Natural killer cell (primary cell): ENCODE data around the gene PSRC1. TPM values are rescaled to one million over a fixed set of nuclear protein-coding genes. Genes with fewer than 3 reads are reported as not detected.

Source experiments
- ATAC-seq, 3 donors: fragments of 150-1000 bp in 2 of 3; fragments of 200-7000 bp in 1 of 3; cut with Tn5 transposase; 1 replicate in 1 of 3; 2 replicates in 2 of 3; pipeline ENCODE4 v1.10.0; 2021; ENCODE audit warnings: mild to moderate bottlenecking in 2 of 3, moderate library complexity in 2 of 3
- DNase-seq, 2 donors: peaks; one replicate each; pipeline versions ENCODE4 v3.0.0 to v3.0.0-alpha.2; 2013 to 2021; ENCODE audit warnings: mixed read lengths in 1 of 2
- H3K27ac ChIP-seq: one replicate; pipeline ENCODE4 v1.5.1; 2013; ENCODE audit warnings: mild to moderate bottlenecking, low read length
- H3K27me3 ChIP-seq: one replicate; pipeline ENCODE4 v1.6.1; 2013; ENCODE audit warnings: low read length; ENCODE audit not compliant: control insufficient read depth, insufficient read depth
- H3K36me3 ChIP-seq: one replicate; pipeline ENCODE4 v1.6.1; 2013; ENCODE audit warnings: low read length; ENCODE audit not compliant: control insufficient read depth, insufficient read depth
- H3K4me1 ChIP-seq: one replicate; pipeline ENCODE4 v1.6.1; 2013; ENCODE audit warnings: low read length; ENCODE audit not compliant: control insufficient read depth, insufficient read depth
- H3K4me3 ChIP-seq: one replicate; pipeline ENCODE4 v1.5.1; 2013; ENCODE audit warnings: low read length
- H3K9me3 ChIP-seq: one replicate; pipeline ENCODE4 v1.6.1; 2013; ENCODE audit warnings: low read length; ENCODE audit not compliant: control insufficient read depth, insufficient read depth
- H3K27ac Mint-ChIP-seq, 2 donors: one replicate each; pipeline ENCODE4 v1.8.0; 2022; ENCODE audit warnings: mild to moderate bottlenecking in 2 of 2, mixed read lengths in 2 of 2, moderate library complexity in 1 of 2
- H3K27me3 Mint-ChIP-seq, 2 donors: one replicate each; pipeline ENCODE4 v1.8.0; 2022; ENCODE audit warnings: low read depth in 2 of 2, mixed read lengths in 2 of 2
- H3K36me3 Mint-ChIP-seq: one replicate; pipeline ENCODE4 v1.8.0; 2022; ENCODE audit warnings: mixed read lengths
- H3K4me1 Mint-ChIP-seq, 2 donors: one replicate each; pipeline ENCODE4 v1.8.0; 2022; ENCODE audit warnings: mixed read lengths in 2 of 2
- H3K4me3 Mint-ChIP-seq: one replicate; pipeline ENCODE4 v1.8.0; 2022; ENCODE audit warnings: mild to moderate bottlenecking, moderate library complexity, mixed read lengths
- H3K9me3 Mint-ChIP-seq, 2 donors: one replicate each; pipeline ENCODE4 v1.8.0; 2022; ENCODE audit warnings: mixed read lengths in 2 of 2
- WGBS: methylation state at CpG from one replicate; pipeline ENCODE4 v1.1.7; 2013; ENCODE audit warnings: missing lambda C conversion rate; ENCODE audit not compliant: insufficient coverage; 5-methylcytosine and 5-hydroxymethylcytosine counted together
- intact Hi-C: fragments of 100-400 bp; cut with micrococcal nuclease; formaldehyde crosslinking; loops from one replicate; pipeline ENCODE4 v1.14.2; 2022
- total RNA-seq, 4 donors: library from RNA; stranded (reverse); fragments of 120-200 nt in 1 of 4; gene quantifications; one replicate each; pipeline versions ENCODE4 v1.2.3 to v1.2.4, GENCODE V29; 2013 to 2022
- TF ChIP-seq, protein P1 (sequence below): fragments of 200-600 bp; IDR thresholded peaks from one replicate; pipeline ENCODE4 v1.8.0; 2022; ENCODE audit warnings: antibody characterized with exemption

PSRC1 gene
- total RNA-seq, 3 donors from 2014 or later (not counting 1 experiment from before 2014, with no cell fraction given) = 1.1 to 2.4 (median 1.9) TPM

DNA sequence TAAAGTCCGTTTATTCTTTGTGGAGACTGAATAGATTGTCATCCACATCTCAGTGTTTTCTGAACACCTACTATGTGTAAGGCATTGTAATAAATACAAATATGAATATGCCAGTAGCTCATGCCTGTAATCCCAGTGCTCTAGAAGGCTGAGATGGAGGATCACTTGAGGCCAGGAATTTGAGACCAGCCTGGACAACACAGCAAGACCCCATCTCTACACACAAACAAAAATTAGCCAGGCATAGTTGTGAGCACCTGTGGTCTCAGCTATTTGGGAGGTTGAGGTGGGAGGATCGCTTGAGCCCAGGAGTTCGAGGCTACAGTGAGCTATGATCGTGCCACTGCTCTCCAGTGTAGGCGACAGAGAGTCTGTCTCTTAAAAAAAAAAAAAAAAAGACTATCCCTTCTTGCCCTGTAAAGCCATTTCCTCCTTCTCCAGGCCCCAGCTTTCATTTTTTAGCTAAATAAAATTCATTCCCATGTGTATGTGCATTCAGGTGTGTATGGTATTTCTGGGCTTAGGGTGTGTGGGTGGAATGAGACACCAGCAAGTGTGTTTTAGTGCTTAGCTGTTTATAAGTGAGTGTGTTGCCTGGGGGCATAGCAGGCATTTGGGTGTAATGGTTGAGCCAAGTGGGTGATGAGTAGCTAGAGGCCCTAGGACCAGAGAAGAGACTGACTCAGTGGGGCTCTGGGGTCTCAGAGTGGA lies 25.8 kb downstream of the PSRC1 start:
- H3K27ac Mint-ChIP-seq = no peak overlapping the region
- intact Hi-C loops = no loop called here
- no peaks in the 10 kb centered on the region for H3K36me3 ChIP-seq

DNA sequence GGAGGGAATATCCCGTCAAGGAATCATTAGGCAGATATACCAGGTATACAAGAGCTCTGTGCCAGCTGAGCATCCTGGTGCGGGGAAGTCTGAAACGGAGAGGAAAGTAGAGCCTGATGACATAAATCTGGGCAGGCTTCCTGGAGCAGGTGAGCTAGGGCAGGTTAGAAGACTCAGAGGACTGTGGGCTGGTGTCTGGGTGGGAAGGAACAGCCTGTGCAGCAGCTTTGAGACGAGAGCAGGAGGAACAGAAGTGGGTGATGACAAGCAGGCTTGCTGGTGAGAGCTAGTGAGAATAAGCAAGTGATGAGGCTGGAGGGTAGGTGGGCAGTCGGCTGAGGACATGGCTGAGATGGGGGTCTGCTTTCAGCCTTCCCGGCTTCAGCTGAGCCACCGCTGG lies 26.9 kb downstream of the PSRC1 start:
- ATAC-seq = no peak
- intact Hi-C loops = no loop called here

More for the DNA sequence above, 25.8 kb downstream of the PSRC1 start:
- no peak overlapping the region for H3K4me3 ChIP-seq
- H3K4me1 ChIP-seq = peaks cover 12% of the 10 kb centered on the region
- 82% methylated on average over 3 of the region's 5 CpGs for WGBS
- H3K27ac ChIP-seq = no peak overlapping the region
- ATAC-seq (no peak), DNase-seq (no peak)
- no peaks in the 10 kb centered on the region for H3K36me3 Mint-ChIP-seq
- no peaks in the 10 kb centered on the region for H3K9me3 ChIP-seq
- no peaks in the 10 kb centered on the region for H3K27me3 Mint-ChIP-seq
- peaks cover 0 to 38% of the 10 kb centered on the region in 2 donors for H3K4me1 Mint-ChIP-seq
- no peaks in the 10 kb centered on the region for H3K27me3 ChIP-seq
- H3K9me3 Mint-ChIP-seq = no peaks in the 10 kb centered on the region
- TF ChIP-seq, protein P1, sequence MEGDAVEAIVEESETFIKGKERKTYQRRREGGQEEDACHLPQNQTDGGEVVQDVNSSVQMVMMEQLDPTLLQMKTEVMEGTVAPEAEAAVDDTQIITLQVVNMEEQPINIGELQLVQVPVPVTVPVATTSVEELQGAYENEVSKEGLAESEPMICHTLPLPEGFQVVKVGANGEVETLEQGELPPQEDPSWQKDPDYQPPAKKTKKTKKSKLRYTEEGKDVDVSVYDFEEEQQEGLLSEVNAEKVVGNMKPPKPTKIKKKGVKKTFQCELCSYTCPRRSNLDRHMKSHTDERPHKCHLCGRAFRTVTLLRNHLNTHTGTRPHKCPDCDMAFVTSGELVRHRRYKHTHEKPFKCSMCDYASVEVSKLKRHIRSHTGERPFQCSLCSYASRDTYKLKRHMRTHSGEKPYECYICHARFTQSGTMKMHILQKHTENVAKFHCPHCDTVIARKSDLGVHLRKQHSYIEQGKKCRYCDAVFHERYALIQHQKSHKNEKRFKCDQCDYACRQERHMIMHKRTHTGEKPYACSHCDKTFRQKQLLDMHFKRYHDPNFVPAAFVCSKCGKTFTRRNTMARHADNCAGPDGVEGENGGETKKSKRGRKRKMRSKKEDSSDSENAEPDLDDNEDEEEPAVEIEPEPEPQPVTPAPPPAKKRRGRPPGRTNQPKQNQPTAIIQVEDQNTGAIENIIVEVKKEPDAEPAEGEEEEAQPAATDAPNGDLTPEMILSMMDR = no peak
- H3K4me3 Mint-ChIP-seq = no peak overlapping the region

DNA sequence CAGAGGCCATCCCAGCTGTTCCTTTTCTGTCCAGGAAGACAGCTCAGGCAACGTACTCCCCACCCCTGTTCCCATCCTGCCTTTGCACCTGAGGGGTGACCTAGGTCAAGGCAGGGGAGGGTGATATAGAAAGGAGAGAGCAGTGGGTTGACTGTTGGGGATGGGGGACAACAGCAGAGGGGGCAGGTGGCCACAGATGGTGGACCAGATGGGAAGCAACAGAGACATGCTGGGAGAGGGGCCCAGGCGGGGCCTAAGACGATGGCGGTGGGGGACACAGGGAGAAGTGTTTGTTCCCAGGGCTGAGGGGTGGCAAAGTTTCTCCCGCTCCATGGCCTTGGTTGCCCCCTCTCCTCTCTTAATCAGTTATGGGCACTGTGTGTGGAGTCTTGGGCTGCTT lies 27.3 kb downstream of the PSRC1 start:
- Histone ChIP-seq H3K9me3 (no peaks in the 10 kb centered on the region), H3K27ac (no peak overlapping the region), H3K4me3 (no peak overlapping the region), H3K27me3 (no peaks in the 10 kb centered on the region), H3K4me1 (peaks cover 12% of the 10 kb centered on the region), H3K36me3 (no peaks in the 10 kb centered on the region)
- DNase-seq (no peak), ATAC-seq (no peak)
- Mint-ChIP-seq H3K4me1 (peaks cover 0 to 42% of the 10 kb centered on the region in 2 donors), H3K36me3 (no peaks in the 10 kb centered on the region), H3K27me3 (no peaks in the 10 kb centered on the region), H3K27ac (no peak overlapping the region), H3K9me3 (no peaks in the 10 kb centered on the region), H3K4me3 (no peak overlapping the region)
- TF ChIP-seq, protein P1 = no peak
- intact Hi-C loops = no loop called here
- WGBS = 91% methylated on average over 5 of the region's 5 CpGs

More for the DNA sequence above, 26.9 kb downstream of the PSRC1 start:
- H3K27me3 ChIP-seq = no peaks in the 10 kb centered on the region
- no peaks in the 10 kb centered on the region for H3K27me3 Mint-ChIP-seq
- H3K27ac ChIP-seq = no peak overlapping the region
- WGBS = 80% methylated on average over 7 of the region's 7 CpGs
- no peaks in the 10 kb centered on the region for H3K36me3 ChIP-seq
- H3K4me3 Mint-ChIP-seq = no peak overlapping the region
- TF ChIP-seq, protein P1 = no peak
- no peaks in the 10 kb centered on the region for H3K9me3 Mint-ChIP-seq
- no peaks in the 10 kb centered on the region for H3K9me3 ChIP-seq
- DNase-seq = no peak
- peaks cover 0 to 38% of the 10 kb centered on the region in 2 donors for H3K4me1 Mint-ChIP-seq
- H3K36me3 Mint-ChIP-seq = no peaks in the 10 kb centered on the region
- peaks cover 12% of the 10 kb centered on the region for H3K4me1 ChIP-seq
- H3K4me3 ChIP-seq = no peak overlapping the region
- H3K27ac Mint-ChIP-seq = no peak overlapping the region
